NT2/D1 (cell line): ENCODE data around the gene COL9A2.

Experiments used
- YY1 ChIP-seq: IDR thresholded peaks from 2 replicates; pipeline ENCODE4 v1.6.1; 2011; ENCODE audit not compliant: insufficient read length, insufficient read depth
- ZNF274 ChIP-seq: IDR thresholded peaks from 2 replicates; pipeline ENCODE4 v1.6.1; 2011; ENCODE audit warnings: mild to moderate bottlenecking, low read depth, low read length

DNA sequence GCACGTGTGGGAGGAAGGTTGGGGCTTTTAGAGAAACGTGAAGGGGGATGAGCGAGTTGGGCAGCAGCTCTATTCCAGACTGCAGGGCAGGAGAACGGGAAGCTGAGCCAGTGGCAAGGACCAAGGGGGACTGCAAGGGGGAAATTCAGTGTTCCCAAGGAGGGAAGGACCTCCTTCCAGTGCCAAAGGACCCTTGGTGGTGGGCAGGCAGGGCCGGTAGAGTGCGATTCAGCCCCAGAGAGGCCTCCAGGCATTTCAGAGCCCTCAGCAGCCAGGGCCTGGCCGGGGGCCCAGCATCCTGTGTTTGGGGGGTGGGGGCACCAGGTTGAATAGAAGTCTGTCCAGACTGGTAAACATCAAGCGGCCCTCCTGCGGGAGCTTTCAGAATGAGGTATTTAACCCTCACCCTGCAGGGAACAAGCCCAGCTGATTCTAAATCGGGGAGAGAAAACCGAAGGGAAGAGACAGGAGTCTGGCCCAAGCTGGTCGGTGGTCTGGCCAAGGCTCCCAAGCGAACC is 2.3 kb downstream of the COL9A2 start:
- TF ChIP-seq YY1 (no peak), ZNF274 (no peak)
